ENCODE measurements around the gene WDR55.

GRCh38 chr5:140673187-140673976, 8.7 kb downstream of the WDR55 start, which contains the start of gene DND1:
- no peak for TF ChIP-seq GATA1 (IDR thresholded peaks at IDR 0.05; ENCODE audit: low read depth, low read length)
- TF ChIP-seq POLR2A (IDR thresholded peaks at IDR 0.05; ENCODE audit: low read length): no peak

Data from erythroblast (primary cell).